Measurements from ENCODE around the gene PML.
A peak's percentile ranks its signal among the peaks of the same experiment; 100 is the strongest.
"Not testable (repeated sequence)": the region's sequence is repeated elsewhere in the genome, so short reads cannot be mapped to it uniquely, and the experiment has no call there.

PML gene

GRCh38 chr15:73959012-73959581 is 35.4 kb upstream of the PML start:
- DNase-seq (ENCODE audit: low spot score): peak; percentile 37
- FAIRE-seq: no peak

- no peak for FAIRE-seq
- DNase-seq (ENCODE audit: low spot score): no peak
Measured at GRCh38 chr15:73959801-73960200, 34.7 kb upstream of the PML start.

GRCh38 chr15:73960472-73961070 is 33.9 kb upstream of the PML start:
- not testable (repeated sequence) for FAIRE-seq

GRCh38 chr15:73962433-73962832 is 32.1 kb upstream of the PML start:
- DNase-seq (ENCODE audit: low spot score): no peak
- FAIRE-seq: no peak

More at GRCh38 chr15:73960472-73961070, 33.9 kb upstream of the PML start:
- DNase-seq (ENCODE audit: low spot score): not testable (repeated sequence)

- DNase-seq (ENCODE audit: low spot score) (peak; percentile 63), FAIRE-seq (no peak)
Measured at GRCh38 chr15:73964736-73965093, 29.8 kb upstream of the PML start.

- FAIRE-seq: no peak
- no peak for DNase-seq (ENCODE audit: low spot score)
Measured at GRCh38 chr15:73965094-73965757, 29.3 kb upstream of the PML start.

- DNase-seq (ENCODE audit: low spot score) (no peak), FAIRE-seq (no peak)
Measured at GRCh38 chr15:73965758-73966113, 28.8 kb upstream of the PML start.

GRCh38 chr15:73968461-73968860 is 26.1 kb upstream of the PML start:
- no peak for DNase-seq (ENCODE audit: low spot score)
- FAIRE-seq: no peak

- no peak for FAIRE-seq
Measured at GRCh38 chr15:73969151-73969759, 25.3 kb upstream of the PML start.

GRCh38 chr15:73972984-73973682 is 21.4 kb upstream of the PML start:
- FAIRE-seq: no peak

More at GRCh38 chr15:73969151-73969759, 25.3 kb upstream of the PML start:
- DNase-seq (ENCODE audit: low spot score): no peak

GRCh38 chr15:73973683-73974200 is 20.8 kb upstream of the PML start:
- DNase-seq (ENCODE audit: low spot score); FAIRE-seq: not testable (repeated sequence)

More at GRCh38 chr15:73972984-73973682, 21.4 kb upstream of the PML start:
- peak; percentile 69 for DNase-seq (ENCODE audit: low spot score)

- peak; percentile 17 for FAIRE-seq
- DNase-seq (ENCODE audit: low spot score): peak; percentile 43
Measured at GRCh38 chr15:73975440-73976125, 18.9 kb upstream of the PML start.

GRCh38 chr15:73978896-73979295 is 15.6 kb upstream of the PML start:
- DNase-seq (ENCODE audit: low spot score) (no peak), FAIRE-seq (no peak)

- DNase-seq (ENCODE audit: low spot score): no peak
- no peak for FAIRE-seq
Measured at GRCh38 chr15:73979636-73980035, 14.9 kb upstream of the PML start.

- FAIRE-seq (no peak), DNase-seq (ENCODE audit: low spot score) (peak; percentile 49)
Measured at GRCh38 chr15:73981761-73982221, 12.7 kb upstream of the PML start.

GRCh38 chr15:73982222-73982962 is 12.1 kb upstream of the PML start:
- FAIRE-seq (peak; percentile 95), DNase-seq (ENCODE audit: low spot score) (peak; percentile 92)

- peak; percentile 79 for DNase-seq (ENCODE audit: low spot score)
- FAIRE-seq: peak; percentile 82
Measured at GRCh38 chr15:73983211-73983727, 11.2 kb upstream of the PML start.

- no peak for FAIRE-seq
Measured at GRCh38 chr15:73983773-73984172, 10.7 kb upstream of the PML start.

GRCh38 chr15:73984208-73984979 is 10.1 kb upstream of the PML start:
- FAIRE-seq: no peak
- no peak for DNase-seq (ENCODE audit: low spot score)

More at GRCh38 chr15:73983773-73984172, 10.7 kb upstream of the PML start:
- no peak for DNase-seq (ENCODE audit: low spot score)

All from RCC 7860 (cell line).